COLO668 (cell line): ENCODE results near the gene WWC2.

ENCODE experiments used
- DNase-seq: peaks from one replicate; lab custom pipeline; 2025; ENCODE audit not compliant: unreplicated experiment; lab: John Stamatoyannopoulos, UW

Gene WWC2

DNA sequence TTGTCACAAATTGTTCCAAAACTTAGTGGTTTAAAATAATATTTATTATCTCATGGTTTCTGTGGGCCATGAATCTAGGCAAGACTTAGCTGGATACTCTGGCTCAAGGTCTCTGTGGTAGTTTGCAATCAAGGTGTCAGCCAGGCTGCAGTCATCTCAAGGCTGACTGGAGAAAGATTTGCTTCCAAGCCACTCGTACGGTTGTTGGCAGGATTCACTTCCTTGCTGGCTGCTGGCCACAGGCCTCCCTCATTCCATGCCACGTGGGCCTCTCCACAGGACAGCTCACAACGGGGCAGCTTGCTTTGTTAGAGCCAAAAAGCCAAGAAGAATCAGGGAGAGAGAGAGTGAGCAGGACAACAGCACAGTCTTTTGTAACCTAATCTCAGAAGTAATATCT, 101.4 kb downstream of the WWC2 start:
- DNase-seq: no peak

DNA sequence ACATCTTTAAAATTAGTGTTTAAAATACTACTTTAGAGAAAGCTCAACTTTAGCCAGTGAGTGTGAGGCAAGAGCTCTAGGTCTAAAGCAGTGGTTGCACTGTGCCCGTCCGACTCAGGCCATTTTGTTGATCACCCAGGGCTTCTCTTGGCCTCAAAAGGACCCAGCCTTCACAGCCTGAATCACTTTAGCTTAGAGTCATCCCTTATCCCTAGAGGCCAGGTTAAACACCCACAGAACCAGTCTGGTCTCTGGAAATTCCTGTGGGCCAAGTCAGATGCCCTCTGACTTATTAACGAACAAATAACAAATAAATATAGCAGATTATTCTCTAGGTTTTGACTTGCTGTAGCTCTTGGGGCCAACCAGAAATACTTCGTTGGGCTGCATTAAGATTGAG, 102.3 kb downstream of the WWC2 start:
- DNase-seq: no peak

DNA sequence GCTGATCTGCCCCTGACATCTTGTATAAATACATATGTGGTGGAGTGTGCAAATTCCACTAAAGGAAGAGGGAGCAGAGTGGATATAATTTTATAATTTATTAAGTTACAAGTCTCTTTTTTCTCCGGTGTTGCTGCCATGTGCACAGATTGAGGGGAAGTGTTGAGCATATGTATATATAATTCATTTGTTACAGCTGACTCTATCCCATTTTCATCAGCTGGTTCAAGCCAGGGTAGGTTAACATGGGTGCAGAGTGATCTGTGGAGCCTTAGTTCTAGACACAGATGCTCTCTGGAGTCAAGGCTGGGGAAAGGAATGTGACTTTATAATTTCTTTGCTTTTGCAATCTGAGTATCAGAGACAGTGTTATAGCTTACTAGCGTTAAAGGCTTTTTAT, 103.5 kb downstream of the WWC2 start:
- no peak for DNase-seq

DNA sequence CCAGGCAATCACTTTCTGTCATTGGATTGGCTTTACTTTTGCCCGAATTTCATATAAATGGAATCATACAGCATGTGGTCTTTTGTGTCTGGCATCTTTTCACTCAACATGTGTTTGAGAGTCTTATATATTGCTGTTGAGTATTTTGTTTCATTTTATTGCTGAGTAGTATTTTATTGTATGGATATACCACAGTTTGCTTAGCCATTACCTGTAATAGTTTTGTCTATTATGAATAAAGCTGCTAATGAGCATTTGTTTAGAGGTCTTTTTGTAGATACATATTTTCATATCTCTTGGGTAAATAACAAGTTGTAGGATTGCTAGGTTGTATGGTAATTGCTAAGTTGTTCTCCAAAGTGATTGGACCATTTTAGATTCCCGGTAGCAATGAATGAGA, 105.7 kb downstream of the WWC2 start:
- DNase-seq: no peak

DNA sequence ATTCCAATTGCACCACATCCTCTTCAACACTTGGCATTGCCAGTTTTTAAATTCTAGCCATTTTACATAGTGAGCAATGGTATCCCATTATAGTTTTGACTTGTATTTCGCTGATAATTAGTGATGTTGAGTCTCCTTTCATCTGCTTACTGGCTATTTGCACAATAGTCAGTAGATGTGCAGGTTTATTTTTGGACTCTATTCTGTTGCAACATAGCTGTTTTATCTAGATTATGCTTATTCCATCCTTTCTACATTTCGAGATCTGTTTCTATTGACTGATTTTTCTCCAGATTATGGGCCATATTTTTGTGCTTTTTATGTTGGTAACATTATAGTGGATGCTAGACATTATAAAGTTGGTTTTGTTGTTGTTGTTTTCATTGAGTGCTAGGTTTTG, 106.1 kb downstream of the WWC2 start:
- no peak for DNase-seq

DNA sequence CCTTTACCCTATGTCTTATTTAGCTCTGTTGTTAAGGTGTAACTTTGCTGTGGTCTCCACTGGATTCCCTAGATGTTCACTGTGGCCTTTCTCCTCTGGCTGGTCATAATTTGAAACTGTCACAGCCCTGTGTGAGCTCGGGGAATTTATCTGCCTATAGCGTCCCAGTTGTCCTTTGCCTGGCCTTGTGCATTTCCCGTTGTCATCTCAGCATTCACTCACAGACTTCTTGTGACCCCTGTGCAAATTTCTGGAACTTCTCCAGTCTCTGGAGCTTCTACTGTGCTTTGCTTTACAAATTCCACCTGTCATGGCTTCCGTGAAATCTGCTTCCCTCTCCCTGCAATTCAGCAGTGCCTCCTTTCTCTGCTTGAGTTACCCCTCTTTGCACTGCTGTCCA, 106.7 kb downstream of the WWC2 start:
- no peak for DNase-seq

DNA sequence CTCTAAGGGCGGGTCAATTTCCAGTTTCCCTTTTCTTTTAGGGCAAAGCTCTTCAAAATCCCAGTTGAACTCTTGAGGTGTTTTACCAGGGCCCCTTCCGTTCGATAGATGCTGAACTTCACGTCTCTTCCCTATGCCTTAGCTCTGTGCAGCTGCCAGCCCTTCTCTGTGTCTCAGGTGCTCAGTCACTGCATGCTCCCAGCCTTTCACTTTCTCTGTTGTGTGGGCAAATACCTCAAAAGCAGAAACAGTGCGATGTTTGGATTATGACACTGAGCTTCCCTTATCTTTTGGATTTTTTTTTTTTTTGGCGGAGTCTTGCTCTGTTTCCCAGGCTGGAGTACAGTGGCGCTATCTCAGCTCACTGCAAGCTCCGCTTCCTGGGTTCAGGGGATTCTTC, 112.5 kb downstream of the WWC2 start:
- no peak for DNase-seq

DNA sequence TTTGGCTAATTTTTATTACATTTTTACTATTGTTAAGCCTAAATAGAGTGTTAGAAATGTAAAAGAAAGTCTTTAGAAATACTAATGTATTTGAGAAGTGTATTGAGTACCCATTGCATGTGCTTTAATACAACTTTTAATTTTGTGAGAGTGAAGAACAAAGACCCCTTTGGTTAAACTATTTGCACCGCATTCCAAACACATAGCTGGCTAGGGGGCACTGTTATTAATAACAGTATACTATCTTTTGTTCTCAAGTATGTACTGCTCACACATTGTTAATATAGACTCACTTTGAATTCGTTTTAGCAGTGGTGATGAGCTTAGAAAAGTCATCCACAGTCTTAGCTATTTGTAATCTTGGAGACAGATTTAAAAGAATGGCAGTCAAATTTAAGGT, 114.9 kb downstream of the WWC2 start:
- no peak for DNase-seq

DNA sequence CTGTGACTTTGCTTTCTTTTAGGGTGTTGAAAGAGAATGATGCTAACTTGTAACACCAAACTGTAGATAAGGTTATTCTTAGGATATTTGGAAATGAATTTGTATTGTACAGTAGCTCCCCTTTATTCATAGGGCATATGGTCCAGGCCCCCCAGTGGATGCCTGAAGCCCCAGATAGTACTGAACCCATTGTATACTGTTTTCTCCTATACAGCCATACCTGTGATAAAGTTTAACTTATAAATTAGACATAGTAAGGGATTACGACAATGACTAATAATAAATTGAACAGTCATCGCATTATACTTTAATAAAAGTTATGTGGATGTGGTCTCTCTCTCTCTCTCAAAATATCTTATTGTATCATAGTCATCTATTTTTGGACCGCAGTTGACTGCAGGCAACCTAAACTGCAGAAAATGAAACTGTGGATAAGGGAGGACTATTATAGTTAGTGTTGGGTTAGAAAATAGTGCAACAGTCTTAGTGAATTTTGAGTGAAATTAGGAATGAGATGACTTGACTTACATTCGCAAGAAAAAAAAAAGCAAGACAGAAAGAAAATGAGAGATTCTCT, 115.9 kb downstream of the WWC2 start:
- no peak for DNase-seq

DNA sequence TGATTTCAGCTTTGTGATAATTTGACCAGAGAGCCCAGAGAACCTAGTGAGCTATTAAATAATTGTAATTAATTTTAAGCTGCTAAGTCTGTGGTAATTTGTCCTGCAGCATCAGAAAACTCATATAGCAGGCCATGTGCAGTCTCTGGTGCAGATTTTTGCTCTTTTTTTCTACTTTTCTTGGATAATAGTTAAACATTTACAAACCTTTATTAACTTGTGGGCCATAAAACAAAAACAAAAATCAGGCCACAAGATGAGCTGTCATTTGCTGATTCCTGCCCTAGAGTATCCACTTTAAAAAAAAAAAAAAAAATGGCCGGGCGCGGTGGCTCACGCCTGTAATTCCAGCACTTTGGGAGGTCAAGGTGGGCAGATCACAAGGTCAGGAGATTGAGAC, 121.2 kb downstream of the WWC2 start:
- no peak for DNase-seq

DNA sequence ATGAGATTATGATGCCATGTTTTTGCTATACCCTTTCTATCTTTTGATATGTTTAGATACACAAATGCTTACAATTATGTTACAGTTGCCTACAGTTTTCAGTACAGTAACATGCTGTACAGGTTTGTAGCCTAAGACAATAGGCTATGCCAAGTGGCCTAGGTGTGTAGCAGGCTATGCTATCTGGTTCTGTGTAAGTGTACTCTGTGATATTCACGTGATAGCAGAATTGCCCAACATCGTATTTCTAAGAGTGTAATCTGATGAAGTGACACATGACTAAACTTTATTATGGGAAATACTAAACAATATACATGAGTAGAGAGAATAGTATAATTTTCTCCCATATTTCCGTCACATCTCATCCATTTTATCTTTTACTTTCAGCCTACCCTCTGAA, 124.0 kb downstream of the WWC2 start:
- no peak for DNase-seq

DNA sequence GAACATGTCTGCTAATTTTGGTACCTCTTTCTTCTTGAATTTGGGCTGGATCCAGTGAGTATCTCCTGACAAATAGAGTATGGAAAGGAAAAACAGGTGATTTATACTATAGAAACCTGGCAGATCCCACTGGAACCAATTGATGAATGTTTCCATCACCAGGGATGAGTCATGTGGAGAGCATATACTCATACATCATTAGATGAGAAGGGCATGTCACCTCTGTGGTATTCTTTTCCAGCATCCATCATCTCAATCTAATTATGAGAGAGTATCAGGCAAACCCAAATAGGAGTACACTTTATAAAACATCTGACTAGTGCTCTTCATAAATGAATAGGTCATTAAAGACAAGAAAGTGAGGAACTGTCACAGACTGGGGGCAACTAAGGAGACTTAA, 130.3 kb downstream of the WWC2 start:
- no peak for DNase-seq

DNA sequence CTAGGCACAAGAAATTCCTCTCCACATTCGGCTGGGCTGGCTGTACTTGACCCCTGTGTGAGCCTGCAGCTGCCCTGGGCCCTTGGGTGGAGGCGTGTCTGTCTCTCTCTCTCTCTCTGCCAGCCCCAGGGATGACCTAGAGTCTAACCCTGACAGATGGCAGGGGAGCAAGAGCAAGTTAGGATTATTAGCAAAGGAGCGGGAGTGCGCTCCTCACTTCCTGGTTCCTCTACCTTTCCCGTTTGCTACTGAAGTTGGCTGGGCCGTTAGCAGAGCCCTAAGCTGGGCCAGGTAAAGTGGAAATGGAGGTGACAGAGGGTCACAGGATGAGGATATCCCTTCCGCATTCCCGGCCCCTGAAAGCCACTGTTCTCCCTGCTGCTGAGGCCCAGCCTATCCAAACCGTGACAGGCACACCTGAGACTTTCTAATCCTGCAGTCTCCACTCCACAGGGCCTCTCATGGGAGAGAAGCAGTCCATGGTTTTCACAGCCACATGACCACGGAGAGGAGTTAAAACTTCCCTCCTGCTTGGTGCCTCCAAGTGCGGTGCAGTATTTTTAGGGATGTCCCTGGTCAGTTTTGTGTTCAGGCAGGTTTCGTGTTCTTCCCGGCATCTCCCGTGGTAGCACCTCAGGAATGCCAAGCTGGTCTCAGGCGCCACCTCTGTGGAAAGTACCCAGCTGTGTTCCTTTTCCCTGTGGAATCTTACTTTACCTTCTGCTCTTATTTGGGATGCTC, 141.7 kb downstream of the WWC2 start:
- no peak for DNase-seq

DNA sequence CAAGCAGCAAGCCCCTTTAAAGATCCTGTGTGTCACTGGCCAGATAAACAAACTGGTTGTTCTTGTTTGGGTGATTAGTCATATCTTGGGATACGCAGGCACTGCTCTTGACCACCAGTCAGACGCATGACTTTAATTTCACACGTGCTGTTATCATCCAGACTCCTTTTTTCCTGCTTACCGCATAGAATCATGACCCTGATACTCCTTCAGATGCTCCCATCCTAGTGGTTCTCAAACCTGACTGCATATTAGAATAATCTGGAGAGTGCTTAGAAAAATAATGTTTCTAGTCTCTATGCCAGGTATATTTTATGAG, 142.2 kb downstream of the WWC2 start:
- DNase-seq: no peak

DNA sequence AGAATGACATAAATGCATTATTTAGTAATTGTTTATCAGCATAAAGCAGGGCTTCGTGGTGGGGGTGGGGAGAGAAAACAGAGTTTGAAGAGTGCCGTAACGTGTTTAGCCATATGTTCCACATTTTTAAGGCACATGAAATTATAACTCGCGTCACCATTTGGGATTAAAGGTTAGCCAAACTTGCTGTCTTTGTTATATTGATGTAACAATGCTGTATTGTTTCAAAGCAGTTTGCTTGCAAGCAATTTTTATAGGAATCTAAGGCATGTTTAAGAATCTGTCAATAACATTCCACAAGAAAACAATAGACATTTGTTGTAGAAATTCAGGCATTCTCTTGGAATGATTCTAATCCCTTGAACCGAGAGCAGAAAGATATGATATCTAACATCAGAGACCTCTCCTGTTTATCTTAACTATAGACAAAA, 142.7 kb downstream of the WWC2 start:
- no peak for DNase-seq

DNA sequence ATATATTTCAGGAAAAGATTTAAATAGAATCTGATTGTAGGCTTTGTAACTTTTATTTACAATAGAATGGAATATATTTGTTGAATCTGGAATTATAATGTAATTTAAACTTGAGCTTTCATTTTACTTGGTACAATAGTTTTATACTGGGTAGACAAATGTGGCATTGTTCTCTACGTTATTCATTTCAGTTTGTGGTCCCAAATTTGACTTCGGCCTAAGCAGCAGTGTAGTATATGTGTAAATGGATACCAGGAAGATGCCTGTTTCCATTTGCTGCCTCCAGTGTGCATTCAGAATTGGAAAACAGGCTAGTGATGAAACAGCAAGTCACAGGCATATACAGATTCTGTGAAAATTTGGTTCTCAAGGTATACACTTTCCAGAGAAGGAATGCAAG, 143.2 kb downstream of the WWC2 start:
- DNase-seq: no peak

DNA sequence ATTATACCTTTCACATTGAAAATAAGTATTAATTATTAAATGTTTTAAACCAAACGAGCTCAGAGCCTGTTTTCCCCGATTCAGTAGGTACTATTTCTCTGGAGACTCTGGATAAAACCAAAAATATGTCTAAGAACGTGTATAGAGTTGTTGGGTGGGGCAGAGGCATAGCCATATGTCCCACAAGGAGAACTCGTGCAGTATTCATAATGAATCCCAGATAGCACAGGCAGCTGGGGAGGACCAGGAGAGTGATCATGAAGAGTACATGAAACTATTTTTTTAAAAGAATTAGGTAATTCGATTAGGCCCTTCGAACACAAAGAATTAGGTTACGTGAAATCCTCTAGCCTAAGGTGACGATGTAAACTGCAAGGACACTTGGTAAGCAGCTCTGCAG, 145.0 kb downstream of the WWC2 start:
- no peak for DNase-seq

DNA sequence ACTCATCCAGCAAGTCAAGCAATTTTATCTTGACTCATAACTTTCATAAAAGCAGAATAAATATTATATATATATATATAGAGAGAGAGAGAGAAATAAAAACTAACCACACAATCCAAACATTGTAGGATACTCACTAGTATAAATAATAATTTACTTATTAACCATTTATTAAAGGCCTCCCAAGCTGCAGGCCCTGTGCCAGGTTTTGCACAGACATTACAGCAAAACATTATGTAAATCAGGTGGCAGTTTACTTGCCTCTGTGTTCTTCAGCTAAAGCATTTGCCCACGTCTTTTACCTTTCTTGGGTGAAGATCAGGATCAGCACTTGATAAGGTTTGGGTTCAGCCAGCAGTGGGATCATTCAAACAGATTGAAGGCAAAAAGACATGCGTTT, 145.4 kb downstream of the WWC2 start:
- DNase-seq: no peak

DNA sequence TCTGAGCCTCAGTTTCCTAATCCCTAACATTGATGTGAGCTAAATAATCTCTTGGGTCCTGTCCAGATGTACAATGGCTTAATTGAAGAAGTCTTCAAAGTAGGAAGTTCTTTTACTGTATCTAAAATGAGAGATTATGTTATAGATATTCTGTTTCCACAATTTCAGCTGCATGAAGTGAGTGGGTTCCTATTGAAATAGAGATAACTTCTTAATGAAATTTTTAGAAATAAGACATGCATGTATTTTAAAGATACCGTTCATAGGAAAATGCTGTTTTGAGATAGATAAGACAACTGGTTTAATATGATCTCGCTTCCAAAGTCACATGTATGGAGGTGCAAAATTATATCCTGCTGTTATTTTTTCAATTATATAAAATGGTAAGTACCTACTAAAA, 149.1 kb downstream of the WWC2 start:
- no peak for DNase-seq

DNA sequence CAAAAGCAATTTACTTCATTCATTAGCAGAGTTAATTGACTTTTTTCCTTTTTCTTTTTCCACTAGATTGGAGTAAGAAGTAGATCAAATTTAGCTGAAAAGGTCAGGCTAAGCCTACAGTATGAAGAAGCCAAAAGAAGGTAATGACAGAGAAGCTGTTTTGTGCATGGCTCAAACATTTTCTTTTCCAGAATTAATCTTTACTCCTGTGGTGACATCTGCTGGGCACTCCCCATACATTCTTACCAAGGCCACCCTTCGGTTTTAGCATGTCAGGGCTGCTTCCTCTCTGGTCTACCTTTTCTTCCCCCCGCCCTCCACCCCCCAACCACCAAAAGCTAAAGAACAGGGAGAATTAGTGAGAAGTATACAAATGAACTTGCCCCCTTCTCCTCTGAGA, 150.8 kb downstream of the WWC2 start:
- DNase-seq: peak; percentile 37

DNA sequence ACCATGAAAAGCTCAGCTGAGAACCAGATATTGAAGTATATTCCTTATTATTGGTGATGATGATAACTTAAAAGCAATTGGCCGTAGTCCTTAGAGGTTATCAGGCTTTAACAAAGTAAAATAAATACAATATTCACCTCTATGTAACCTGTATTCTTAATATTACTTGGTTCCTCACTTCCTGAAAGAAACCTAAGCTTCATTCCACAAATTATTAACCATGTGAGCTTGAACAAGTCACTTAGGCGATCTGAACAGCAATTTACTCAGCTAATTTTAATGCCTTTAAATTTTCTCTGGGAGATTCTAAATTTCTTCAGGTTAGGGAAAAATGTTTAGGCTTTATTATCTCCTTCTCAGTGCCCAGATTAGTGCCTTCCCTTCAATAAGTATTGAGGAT, 151.8 kb downstream of the WWC2 start:
- DNase-seq: no peak

DNA sequence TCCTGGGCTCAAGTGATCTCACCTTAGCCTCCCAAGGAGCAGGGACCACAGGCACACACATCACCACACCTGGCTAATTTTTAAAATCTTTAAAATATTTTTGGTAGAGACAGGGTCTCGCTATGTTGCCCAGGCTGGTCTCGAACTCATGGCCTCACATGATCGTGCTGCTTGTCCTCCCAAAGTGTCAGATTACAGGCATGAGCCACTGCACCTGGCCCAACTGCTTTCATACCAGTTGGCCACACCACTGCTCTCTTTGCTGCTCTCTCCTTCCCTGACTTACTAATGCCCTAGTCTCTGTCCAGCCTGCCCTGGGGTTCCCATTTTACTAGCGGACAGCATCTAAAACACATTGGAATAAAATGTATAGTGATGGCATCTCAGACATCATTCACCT, 153.9 kb downstream of the WWC2 start:
- no peak for DNase-seq

DNA sequence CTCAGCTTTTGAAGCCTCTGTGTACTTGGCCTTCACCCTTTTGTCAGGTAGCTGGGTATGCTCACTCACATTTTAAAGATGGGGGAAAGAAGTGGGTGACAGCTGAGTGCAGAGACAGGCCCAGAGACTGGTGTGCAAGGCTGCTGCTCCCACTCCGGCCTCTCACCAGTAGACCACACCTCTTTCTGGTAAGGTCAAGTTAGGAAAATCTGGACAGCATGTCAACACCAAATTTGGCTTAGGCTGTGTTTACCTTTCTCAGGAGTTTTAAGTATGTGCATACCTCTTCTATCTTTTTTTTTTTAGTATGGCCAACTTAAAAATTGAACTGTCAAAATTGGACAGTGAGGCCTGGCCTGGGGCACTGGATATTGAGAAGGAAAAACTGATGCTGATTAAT, 154.4 kb downstream of the WWC2 start:
- DNase-seq: no peak
